GM21360 (cell line): ENCODE data around the gene PALMD.

Experiments
- ATAC-seq: cut with Tn5 transposase; IDR thresholded peaks from one replicate; pipeline ENCODE4 v1.9.1; 2021; ENCODE audit warnings: mild to moderate bottlenecking, moderate library complexity; ENCODE audit not compliant: unreplicated experiment

Gene PALMD

DNA sequence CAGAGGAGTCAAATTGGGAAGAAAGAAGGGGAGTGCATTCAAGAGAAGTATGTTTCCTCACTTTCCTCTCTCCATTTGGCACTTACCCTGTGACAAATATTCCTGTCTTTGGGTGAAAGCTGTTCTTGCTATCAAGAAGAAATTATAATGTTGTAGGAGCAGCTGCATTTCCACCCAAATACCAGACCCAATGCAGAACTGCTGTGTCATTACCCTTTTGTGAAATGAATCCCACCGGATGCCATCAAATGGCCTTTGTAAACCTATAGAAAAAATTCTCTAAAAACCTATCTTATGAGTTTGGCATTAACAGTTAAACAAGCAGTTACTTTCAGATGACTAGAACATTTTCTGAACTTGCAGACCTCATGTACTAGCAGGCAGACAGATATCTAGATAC lies 16.7 kb upstream of the PALMD start:
- ATAC-seq: no peak

DNA sequence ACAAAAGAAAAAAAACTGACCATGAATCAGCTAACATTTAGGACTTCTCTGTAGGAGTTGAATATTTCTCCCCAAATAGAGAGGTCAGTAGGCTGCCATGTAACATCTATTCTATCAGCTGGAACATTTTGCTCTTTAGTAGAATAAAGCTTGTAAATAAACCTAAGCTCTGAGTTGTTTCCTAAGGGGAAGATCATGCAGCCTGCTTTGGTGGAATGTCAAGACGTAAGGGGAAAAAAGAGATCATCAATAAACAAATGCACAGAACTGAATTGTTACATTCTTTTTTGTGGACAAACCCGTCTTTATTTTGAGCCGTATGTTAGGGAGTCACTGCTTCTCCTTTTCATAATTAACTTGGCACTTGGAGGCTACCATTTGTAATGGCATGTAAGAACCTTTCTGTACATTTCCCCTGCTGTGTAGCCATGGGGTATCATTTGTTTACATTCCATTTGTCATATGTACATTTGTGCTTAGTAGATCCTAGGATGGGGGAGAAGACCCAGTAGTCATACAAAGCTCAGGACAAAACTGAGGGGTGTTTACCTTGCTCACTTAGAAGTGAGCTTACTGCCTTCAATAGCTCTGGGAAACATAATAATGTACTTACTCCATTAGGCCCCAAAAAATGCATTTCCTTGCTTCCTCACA lies 10.8 kb upstream of the PALMD start:
- no peak for ATAC-seq

DNA sequence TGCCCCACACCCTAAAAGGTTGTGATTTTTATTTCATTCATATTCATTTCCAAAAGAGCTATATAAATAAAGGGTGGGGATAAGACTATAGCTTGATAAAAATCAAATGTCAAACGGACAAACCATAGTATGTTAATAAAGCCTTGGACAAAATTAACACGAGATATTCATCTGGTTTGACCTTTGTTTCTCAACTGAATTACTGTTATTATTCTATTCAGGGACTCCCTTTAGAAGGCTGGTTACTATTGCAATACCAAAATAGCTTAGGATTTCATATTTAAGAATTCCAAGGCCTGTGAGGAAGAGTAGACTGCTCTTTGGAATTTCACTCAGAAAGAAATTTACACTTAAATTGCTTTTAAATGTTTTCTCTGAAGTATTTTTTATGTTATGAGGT lies 10.2 kb upstream of the PALMD start:
- ATAC-seq: no peak

DNA sequence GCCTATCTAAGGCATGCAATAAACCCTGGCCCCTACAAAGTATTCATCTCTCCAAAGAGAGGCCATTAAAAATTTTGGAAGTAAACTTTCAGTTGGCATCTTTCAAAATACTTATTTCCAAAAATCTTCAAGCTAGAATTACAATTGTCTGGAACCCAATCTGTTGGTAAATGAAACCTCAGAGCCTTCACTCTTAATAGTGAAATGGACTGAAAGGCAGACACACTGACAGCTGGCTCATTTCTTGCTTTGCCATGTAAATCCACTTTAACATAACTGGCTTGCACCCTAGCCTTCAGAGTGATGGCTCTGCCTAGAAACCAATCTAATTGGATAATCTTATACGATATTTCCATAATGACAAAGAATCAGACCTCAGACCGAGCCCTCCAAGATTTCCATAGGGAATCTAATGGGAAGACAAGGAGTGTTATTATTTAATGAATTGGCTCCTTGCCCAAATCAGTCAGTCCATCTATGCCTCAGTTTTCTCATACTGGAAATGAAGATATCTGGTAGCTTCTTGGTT lies 9.2 kb upstream of the PALMD start:
- no peak for ATAC-seq

GRCh38 chr1:99638853-99639252 lies 7.1 kb upstream of the PALMD start:
- ATAC-seq: no peak

DNA sequence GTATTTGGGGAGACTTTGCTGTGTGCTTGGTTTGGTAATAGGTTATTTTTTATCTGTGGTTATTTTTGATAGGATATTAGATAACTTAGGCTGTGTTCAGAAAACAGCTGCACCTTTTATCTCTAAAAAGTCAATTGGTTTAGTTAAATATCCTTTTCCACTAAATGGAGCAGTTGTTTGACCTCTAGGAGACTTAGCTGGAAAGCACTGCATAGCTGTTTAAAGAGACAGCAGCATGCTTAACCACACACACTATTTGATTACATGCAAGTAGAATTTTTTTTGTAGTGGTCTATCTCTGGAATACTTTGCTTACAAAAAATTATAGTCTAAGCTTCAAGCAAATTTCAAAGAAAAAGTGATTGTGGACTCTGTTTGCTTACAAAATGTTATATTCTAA lies 6.5 kb upstream of the PALMD start:
- no peak for ATAC-seq

- no peak for ATAC-seq
Measured at GRCh38 chr1:99639945-99640344, 6.0 kb upstream of the PALMD start.

DNA sequence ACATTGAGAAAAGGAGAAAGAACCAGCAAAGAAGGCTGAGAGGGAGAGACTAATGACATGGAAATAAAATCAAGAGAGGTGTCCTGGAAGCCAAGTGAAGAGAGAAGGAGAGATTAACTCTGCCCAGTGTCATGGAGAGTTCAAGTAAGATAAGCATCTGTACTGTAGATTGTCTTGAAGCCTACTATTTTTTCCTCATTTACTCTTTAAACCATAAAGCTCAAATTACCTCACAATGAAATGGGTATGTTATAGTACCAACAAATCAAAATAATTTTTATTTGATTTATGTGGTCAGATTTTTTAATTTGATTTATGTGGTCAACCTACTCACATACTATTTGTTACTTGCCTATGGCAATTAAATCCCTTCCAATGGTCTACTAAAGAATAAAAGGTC lies 5.2 kb upstream of the PALMD start:
- ATAC-seq: no peak

GRCh38 chr1:99641558-99641957 lies 4.4 kb upstream of the PALMD start:
- ATAC-seq: no peak

- ATAC-seq: no peak
Measured at GRCh38 chr1:99642053-99642452, 3.9 kb upstream of the PALMD start.

DNA sequence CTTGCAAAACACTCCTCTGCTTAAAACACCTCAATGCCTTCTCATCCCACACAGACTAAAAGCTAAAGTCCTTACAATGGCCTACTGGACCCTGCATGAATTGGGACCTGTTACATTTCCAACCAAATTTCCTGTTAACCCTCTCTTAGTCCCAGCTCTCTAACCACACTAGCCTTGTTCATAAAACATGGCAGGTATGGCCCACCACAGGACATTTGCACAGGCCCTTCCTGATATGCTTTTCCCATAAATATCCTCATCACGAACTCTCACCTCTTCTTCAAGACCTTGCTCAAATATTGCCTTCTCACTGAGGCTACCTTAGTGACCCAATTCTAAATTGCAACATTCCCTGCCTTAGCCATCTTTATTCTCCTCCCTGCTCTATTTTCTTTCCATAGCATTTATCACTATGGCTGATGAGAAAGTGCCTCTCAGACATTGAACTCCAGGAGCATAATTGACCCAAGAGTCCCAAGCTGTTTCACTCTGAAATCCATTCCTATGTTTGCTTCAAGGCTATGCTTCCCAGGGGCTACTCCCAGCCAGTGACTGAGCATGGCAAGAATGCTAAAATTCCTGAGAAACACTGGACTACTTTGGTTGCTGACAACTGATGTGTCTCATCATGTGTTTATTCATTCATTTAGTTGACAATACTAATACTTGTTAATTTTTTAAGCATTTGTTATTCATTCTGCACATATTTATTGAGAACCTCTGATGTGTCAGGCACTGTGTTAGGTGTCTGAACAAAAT lies 2.7 kb upstream of the PALMD start:
- ATAC-seq: no peak

GRCh38 chr1:99644279-99645004 lies 1.5 kb upstream of the PALMD start:
- ATAC-seq: no peak

- no peak for ATAC-seq
Measured at GRCh38 chr1:99645203-99645602, 710 bp upstream of the PALMD start.

DNA sequence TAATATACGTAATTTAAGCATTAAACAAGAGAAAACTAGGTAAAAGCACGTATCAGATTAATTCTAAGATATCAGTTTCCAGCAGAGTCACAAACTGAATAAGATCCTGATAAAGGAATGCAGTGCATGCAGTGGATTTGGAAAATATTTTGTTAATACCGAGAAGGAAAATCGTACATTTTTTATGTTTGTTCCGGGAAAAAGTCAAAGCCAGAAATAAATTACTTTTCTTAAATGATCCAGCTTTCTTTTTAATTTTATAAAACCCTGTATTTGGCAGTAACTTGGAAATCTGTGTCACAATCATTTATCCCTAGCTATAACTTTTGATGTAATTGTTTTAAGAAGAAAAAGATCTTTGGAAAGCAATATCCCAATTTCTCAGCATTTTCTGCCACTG lies 955 bp downstream of the PALMD start:
- no peak for ATAC-seq

DNA sequence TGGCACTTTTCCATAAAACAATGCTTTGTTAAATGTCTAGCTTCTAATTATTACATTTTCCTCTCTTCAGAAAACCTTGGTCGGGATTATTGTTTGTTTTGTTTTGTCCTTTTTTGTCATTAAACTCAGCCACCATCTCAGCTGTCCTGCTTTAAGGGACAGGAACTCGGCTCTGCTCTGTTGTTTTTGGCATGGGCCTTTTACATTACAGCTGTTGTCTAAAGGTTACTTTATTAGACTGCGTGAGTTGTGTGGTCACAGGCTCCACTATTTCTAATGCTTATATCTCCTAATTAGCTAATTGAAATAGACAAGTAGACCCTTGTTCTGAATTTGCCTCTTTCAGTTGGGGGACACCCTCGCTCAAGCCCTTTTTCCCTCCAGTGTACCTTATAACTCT lies 1.6 kb downstream of the PALMD start:
- no peak for ATAC-seq

- ATAC-seq: no peak
Measured at GRCh38 chr1:99648107-99648506, 2.2 kb downstream of the PALMD start.

DNA sequence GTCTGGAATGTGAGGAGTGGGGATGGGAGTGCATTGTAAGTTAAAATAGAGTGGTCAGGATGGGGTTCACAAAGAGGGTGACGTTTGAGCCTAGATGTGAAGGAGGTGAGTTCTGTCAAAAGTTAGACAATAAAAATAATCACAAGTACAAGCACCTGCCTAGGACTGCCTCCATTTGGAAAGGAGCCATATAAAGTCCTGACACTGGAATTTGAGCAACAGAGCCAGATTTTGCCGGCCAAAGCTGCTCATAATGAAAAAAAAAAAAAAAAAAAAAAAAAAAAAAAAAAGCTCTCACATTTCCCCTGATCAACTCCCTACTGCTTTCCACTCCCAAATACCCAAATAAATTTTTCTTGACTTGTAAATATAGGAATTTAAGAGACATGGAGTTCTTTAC lies 4.1 kb downstream of the PALMD start:
- no peak for ATAC-seq

- no peak for ATAC-seq
Measured at GRCh38 chr1:99650773-99651437, 5.0 kb downstream of the PALMD start.

DNA sequence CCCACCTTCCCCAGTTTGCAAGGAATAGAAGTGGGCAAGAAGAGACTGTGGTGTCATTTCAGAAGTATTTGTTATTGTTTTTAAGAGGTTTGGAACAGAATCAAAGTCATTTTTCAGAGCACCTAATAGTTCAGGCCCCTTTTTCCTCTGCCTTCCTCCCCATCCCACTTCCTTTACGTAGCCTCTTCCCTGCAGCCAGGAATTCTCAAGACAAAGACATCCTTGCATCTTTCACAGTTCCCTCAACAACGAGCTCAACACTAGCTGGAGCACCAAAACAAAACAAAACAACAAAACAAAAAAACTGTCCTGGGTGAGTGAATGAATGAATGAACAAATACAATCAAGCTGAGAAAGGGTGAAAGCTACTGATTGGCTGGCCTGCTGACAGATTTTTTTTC lies 7.0 kb downstream of the PALMD start:
- ATAC-seq: no peak

DNA sequence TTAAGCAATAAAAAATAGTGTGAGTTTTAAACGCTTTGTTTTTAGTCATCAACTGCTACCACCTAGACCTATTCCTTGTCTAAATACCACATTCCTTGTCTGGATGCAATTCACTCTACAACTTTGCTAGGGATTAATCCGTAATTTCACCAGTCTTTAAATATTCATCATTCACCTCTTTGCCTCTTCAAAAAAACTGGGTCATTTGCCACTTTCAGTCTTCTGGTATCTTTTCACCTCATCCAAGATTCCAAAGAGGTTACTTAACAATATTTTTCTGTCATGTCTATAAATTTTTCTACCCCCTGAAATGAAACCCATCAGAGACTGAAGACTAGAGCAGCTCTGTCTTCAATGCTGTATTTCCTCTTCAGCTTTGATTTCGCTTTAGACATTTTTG lies 9.5 kb downstream of the PALMD start:
- no peak for ATAC-seq

- no peak for ATAC-seq
Measured at GRCh38 chr1:99656701-99657100, 10.8 kb downstream of the PALMD start.
